22Rv1 (cell line): ENCODE data around the gene PTPN3.

Experiments
- H3K27ac ChIP-seq: fragments of 450-650 bp; 2 replicates; pipeline ENCODE4 v1.5.1; 2017
- CTCF ChIP-seq: fragments of 450-650 bp; IDR thresholded peaks from 2 replicates; pipeline ENCODE4 v1.5.1; 2017; ENCODE audit warnings: mild to moderate bottlenecking
- ZFX ChIP-seq: fragments of 450-650 bp; IDR thresholded peaks from 2 replicates; pipeline ENCODE4 v1.6.1; 2017; ENCODE audit warnings: antibody characterized with exemption, borderline replicate concordance

Gene PTPN3

GRCh38 chr9:109493648-109494047 lies 4.5 kb downstream of the PTPN3 start:
- H3K27ac ChIP-seq, result no peak overlapping the region
- no peak for TF ChIP-seq CTCF
- TF ChIP-seq ZFX, result no peak

GRCh38 chr9:109491590-109491989 lies 6.5 kb downstream of the PTPN3 start:
- no peak for TF ChIP-seq ZFX
- TF ChIP-seq CTCF, result no peak
- H3K27ac ChIP-seq, result no peak overlapping the region

GRCh38 chr9:109488791-109489492 lies 9.2 kb downstream of the PTPN3 start:
- TF ChIP-seq ZFX (no peak), CTCF (no peak)
- H3K27ac ChIP-seq, result no peak overlapping the region

- no peak for TF ChIP-seq ZFX
- no peak for TF ChIP-seq CTCF
- no peak overlapping the region for H3K27ac ChIP-seq
These were observed 9.8 kb downstream of the PTPN3 start for GRCh38 chr9:109488351-109488750.

GRCh38 chr9:109487247-109487646 lies 10.9 kb downstream of the PTPN3 start:
- TF ChIP-seq CTCF, result no peak
- TF ChIP-seq ZFX, result no peak
- H3K27ac ChIP-seq, result no peak overlapping the region

- TF ChIP-seq CTCF (no peak), ZFX (no peak)
- H3K27ac ChIP-seq, result no peak overlapping the region
These were observed 14.2 kb downstream of the PTPN3 start for GRCh38 chr9:109483744-109484429.

- no peak overlapping the region for H3K27ac ChIP-seq
- no peak for TF ChIP-seq ZFX
These were observed 15.7 kb downstream of the PTPN3 start for GRCh38 chr9:109482391-109482916.
